ENCODE data around the gene SLC22A23.

SLC22A23 gene

DNA sequence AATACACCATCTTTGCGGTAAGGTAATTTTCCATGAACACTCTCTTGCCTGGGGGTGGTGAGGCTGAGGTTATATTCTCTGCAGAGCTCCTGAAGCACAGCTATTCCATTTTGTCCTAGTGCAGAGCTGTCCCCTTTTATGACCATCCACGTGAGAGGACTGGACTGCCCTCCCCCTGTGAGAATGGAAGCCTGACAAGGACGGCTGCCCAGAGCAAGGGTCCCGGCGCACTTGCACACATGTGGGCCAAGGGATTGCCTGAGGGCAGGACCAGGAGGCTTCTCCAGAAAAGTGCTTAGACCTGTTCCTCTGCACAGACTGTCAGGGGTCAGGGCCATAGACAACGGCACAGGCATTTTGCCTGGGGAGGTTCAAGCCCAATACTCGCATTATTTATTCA, 48.2 kb downstream of the SLC22A23 start:
- DNase-seq: no peak

DNA sequence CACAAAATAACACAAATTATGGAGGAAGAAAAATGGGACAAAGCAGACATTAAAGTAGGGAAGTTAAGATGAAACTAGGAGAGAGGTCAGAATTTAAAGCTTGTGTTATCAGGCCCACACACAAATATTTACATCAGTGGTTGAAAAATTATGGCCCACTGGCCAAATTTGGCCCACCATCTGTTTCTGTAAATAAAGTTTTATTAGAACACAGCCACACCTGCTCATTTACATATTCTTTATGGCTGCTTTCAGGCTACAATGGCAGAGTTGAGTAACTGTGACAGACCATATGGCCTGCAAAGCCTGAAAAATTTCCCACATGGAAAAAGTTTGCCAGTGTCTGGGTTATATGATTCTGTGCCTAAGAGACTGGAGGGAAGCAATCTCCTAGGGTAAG, 49.0 kb downstream of the SLC22A23 start:
- intact Hi-C loops (cut with DNase I): loop anchor here (5.0 kb wide), 1 partner anchor 324 kb away; no protein-coding TSS in a partner anchor

More for the DNA sequence above, 48.2 kb downstream of the SLC22A23 start:
- intact Hi-C loops (cut with DNase I): loop anchor here (5.0 kb wide), 1 partner anchor 324 kb away; no protein-coding TSS in a partner anchor

DNA sequence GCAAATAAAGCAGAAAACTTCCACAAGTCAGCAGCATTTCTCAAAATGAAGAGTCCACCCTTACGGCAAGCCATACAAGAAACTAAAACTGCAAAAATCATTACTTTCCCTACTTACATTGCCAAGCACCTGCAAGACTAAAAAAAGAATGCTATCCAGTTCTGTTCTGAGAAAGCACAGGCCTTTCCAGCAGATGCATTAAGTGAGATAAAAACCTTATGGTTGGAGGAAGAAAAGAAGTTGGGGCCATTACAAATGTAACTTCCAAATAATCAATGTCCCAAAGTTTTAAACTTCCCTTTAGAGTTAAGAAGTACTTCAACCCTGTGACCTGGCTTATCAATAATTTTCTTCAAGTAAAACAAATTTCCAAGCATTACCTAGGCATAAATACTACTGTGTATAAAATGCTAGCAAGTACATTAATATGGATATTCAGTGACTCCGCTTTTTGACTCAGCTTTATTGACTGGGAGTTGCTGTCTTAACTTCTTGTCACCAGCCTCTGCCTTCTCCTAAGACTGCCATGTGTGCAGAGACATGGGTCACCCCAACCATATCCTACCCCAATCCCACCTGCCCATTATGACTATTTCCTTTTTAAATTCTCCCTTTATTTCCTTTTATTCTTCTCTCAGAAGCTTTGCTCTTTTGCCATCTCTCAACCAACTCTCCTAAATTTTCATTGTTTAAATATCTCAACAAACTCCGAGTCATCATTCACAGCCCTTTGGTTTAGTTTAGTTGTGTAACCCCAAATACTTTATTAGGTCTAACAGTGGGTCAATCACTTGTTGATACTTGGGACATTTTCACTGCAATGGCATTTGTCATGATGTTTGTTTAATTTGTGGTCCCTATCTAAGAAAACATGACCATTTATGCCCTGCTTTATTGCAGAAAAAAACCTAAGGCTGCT, 49.7 kb downstream of the SLC22A23 start:
- intact Hi-C loops (cut with DNase I): loop anchor here (5.0 kb wide), 1 partner anchor 325 kb away; no protein-coding TSS in a partner anchor
- no peak for DNase-seq

More for the DNA sequence above, 49.0 kb downstream of the SLC22A23 start:
- no peak for DNase-seq

DNA sequence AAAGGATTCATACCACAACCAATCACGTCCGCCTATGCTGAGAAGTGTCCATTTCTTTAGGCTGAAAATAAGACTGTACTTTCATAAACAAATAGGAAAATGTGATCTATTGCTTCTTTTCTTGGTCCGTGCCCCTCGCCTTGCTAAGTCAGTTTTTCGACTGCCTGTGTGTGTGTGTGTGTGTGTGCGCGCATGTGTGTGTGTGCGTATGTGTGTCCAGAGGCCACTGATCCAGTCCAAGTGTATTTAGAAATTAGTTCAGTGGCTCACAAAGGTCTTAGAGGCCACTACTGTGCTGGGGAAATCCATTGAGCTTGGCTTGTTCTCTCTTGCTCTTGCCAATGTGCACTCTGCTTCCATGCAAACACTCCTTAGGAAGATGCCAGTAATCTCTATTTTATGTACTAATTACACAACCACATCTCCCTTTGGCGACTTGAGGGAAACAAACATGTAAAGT, 50.5 kb downstream of the SLC22A23 start:
- no peak for DNase-seq

DNA sequence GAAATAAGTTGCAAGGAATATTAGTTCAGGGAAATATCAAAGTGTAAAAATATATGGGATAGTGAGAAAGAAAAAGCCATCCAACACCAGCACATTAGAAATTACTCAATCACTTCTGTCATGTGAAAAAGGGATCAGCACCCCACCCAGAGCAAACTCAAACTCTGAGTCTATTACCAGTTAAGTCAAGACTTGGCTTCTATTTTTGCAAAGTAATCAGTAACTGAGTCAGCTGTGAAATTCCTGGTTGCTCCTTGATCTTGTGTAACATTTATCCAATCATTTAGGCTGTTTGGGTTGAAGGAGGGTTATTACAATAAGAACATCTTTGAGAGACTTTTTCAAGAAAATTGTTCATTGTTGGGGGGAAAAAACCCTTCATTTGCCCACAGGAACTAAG, 51.2 kb downstream of the SLC22A23 start:
- intact Hi-C loops (cut with DNase I): loop anchor here (5.0 kb wide), 1 partner anchor 327 kb away; no protein-coding TSS in a partner anchor
- no peak for DNase-seq

More for the DNA sequence above, 50.5 kb downstream of the SLC22A23 start:
- intact Hi-C loops (cut with DNase I): loop anchor here (5.0 kb wide), 1 partner anchor 326 kb away; no protein-coding TSS in a partner anchor

DNA sequence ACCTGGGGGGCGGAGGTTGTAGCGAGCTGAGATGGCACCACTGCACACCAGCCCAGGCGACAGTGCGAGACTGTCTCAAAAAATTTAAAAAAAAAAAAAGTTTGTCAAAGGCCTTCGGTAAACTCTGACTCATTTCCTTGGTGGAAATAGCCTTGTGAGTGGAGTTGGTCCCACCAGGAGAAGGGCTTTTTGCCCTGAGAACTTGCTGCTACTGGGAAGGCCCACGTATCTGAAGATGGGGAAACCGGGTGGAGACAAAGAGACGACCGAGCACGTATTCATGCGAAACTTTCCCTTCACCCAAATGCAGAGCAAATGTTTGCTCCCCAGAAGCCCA, 51.7 kb downstream of the SLC22A23 start:
- no peak for DNase-seq
- intact Hi-C loops (cut with DNase I): loop anchor here (5.0 kb wide), 1 partner anchor 327 kb away; no protein-coding TSS in a partner anchor

DNA sequence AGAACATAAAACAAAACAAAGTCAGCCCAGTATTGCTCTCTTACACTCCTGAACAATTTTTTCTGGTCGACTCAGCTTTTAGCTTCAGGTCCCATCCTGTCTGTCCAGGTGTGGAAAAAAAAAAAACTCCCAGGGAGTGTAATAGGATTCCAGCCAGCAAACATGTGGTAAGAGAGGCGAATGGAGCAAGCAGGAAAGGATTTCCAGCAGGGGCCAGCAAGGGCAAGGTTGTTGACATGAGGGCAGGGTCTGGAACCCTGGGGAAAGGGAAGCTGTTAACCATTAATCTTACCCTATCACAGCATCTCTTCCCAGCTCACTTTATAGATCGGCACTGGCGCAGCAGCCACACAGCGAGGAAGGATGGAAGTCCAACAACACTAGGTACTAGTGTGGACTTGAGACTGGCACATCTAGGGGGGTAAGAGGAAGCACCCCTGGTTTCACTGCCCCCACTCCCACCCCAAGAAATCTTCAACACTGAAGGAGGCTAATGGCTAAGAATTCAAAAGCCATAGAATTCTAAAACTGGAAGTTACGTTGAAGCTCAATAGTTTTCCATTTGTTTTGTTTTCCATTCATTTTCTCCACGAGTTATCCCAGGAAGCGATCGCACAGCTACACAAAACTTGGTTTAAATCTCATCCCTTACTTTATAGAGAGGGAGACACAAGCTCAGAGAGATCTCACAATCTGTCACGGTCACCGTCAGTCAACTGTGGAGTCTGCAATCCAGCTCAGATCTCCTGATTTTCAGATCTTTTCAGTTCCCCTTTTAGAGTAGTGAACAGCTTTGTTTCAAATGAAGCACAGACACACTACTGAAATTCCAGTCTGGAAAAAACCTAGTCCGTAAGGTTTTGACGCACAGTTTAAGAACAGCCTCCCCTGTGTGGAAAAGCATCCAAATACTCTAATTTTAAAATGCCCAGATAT, 53.3 kb downstream of the SLC22A23 start:
- intact Hi-C loops (cut with DNase I): no loop called here
- no peak for DNase-seq

DNA sequence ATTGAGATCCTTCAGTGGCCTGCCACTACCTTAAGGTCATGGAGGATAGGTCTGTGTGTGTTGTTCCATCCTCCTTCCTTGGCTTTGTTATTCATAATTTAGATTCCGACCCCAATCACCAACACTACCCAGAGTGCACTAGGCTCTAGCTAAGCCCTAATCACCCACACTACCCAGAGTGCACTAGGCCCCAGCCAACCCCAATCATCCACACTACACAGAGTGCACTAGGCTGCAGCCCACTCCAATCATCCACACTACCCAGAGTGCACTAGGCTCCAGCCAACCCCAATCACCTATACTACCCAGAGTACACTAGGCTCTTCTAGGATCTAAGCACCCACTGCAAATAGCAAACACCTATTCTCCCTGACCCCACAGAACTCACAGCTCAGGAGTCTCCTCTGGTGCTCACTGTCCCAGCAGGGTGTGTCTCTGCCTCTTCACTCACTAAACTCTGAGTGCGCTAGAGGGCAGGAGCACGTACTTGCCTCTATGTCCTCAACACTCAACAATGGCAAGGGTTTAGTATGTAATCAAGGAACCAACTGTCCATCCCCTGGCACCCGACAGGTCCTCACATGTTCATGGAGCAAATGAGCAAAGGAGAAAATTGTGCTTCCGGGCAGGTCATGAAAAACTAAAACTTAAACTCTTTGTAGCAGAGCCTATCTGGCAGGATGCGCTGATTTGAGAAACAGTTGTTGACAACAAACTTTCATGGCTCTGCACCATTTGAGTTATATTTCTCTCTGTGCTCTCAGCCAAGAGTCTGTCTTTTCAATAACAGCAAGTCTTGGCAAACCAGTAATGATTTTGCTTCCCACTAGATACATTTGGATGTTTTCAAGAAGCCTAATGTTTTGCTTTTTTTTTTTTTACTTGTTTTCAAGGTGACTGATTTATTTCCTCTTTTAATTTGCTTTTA, 54.3 kb downstream of the SLC22A23 start:
- intact Hi-C loops (cut with DNase I): no loop called here

DNA sequence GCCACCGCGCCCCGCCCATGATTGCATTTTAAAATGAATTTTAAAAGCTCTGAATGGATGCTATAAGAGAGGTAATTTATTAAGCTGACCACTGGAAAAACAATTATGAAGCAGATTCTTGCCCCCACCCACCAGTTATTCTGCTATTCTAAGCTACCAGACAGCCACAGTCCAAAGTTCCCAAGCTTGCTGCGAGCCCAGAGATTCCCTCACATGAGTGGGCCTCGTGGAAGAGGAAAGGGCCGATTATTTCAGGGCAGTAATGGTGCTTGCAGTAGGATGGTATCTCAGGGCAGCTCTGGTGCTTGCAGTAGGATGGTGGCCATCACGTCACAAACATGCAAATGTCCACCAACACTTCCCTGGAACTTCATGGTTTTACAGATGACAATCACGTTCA, 56.7 kb downstream of the SLC22A23 start:
- no peak for DNase-seq

More for the DNA sequence above, 54.3 kb downstream of the SLC22A23 start:
- no peak for DNase-seq

DNA sequence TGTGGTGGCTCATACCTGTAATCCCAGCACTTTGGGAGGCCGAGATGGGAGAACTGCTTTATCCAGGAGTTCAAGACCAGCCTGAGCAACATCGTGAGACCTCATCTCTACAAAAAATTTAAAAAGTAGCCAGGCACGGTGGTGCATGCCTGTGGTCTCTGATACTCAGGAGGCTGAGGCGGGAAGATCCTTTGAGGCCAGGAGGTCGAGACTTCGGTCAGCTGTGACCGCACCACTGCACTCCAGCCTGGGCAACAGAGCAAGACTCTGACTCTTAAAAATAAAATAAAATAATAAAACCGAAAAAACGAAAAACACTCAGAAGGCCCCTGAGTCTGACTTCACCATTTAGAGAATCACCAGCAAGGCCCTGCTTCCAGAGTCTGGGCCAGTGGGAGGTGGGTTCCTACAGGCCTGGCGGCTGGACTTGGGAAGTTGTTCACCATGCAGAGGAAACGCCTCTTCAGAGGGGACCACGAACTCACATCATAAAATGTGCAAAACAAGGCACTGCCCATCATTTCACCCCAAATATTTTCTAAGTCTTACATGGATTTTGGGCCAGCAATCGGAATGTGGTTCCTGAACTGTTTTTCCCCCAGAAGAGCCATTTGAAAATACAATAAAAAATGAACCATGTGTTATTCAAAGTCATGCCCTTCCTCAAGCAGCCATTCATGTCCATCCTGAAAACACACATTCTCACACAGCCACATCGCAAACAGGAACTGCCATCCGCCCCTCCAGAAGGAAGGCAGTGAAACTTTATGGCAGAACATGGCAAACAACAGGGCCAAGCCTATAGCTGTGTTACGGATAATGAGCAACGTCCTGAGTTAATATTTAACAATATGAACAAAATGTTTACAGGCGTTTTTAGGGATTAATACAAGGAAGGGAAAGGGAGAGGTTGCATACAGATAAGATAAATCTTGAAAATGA, 57.8 kb downstream of the SLC22A23 start:
- no peak for DNase-seq
- intact Hi-C loops (cut with DNase I): no loop called here

More for the DNA sequence above, 56.7 kb downstream of the SLC22A23 start:
- intact Hi-C loops (cut with DNase I): no loop called here

DNA sequence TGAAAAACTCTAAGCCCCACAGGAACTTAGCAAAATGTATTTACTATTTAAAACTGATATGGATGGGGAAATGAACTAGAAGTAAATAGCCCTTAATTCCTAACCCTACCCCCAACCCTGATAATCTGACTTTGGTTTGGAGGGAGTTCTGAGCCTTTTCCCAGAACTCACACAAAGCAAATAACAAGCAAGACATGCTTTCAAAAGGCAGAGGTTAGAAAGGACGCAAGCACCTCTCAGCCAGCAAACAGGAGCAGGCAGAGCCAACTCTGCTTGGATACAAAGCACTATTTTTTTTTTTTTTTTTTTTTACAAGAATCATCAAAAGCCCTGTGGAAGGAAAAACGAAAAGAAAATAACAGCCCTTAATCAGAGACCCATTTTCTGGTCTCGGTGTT, 58.7 kb downstream of the SLC22A23 start:
- no peak for DNase-seq
- intact Hi-C loops (cut with DNase I): no loop called here

DNA sequence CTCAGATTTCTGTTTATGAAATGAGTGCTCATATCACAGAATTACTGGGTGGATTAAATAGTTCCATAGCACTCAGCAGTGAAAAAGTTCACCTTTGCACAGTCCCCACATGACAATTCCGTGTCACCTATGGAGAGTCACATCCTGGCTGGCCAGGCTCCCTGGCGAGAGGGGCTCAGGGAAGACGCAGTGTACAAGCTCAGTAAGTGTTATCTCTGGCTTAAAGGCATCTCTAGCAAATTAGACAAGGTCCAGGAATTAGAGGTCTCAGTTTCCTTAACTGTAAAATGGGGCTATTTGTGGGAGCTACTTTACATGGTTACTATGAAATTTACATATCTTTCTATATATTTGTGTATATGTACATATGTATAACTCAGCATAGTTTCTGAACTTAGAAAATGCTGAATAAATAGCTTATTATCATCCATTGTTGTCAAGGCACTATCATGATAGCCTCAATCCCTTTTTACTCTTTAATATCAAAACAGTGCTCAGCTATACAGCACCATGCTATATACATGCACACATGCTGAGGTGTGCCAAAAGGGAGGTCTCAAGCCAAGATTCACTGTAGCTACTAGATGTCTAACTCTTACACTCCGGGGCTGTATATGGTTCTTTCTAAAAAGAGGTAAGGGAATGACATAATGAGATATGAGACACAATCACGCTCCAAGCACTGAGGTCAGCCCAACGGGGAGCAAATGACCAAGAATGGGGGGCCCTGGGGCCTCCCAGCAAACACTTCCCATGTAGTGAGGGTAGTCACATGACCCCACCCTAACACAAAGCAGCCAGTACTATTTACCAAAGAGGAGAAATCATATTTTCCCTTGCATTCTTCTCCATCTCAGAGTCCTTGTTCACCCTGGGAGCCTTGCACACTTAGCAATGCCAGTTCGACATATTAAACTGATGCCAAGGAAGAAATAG, 59.4 kb downstream of the SLC22A23 start:
- no peak for DNase-seq
- intact Hi-C loops (cut with DNase I): no loop called here

DNA sequence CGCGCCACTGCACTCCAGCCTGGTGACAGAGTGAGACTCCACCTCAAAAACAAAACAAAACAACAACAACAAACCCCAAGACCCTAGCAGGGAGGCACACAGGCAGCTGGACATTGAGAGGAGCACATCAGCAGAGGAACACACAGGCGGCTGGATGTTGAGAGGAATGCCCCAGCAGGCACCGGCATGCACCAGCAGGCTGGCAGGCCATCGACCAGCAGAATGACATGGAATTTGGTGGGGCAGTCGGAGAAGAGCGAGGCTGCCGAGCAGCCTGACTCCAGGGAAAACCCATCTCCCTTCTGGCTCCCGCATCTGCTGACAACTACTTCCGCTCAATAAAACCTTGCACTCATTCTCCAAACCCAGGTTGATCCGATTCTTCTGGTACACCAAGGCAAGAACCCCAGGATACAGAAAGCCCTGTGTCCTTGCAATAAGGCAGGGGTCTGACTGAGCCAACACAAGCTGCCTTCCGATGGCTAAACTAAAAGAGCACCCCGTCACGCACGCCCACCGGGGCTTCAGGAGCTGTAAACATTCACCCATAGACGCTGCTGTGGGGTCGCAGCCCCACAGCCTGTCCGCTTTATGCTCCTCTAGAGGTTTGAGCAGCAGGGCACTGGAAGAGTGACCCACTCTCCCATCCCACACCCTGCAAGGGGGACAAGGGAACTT, 60.2 kb downstream of the SLC22A23 start:
- DNase-seq: peak in 2 of 10 donors; percentile 45 to 86
- intact Hi-C loops (cut with DNase I): no loop called here

DNA sequence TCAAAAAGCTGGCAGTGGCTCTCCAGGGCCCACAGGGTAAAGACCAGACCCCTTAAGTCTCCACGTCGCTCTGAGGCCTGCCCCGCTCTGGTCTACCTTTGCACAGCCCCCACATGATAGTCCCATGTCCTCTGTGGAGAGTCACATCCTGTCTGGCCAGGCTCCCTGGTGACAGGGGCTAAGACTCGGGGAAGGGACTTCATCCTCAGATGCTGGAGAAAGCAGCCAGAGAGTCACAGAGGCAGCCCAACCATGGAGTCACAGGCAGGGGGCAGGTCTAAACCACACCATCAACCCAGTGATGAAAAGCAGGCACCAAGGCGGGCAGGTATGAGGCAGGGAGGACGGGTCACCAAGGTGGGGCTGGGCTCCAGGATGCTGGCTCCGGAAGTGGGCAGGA, 62.2 kb downstream of the SLC22A23 start:
- intact Hi-C loops (cut with DNase I): loop anchor here (5.0 kb wide), 1 partner anchor 58 kb away; no protein-coding TSS in a partner anchor
- DNase-seq: peak in 1 of 10 donors; percentile 71

DNA sequence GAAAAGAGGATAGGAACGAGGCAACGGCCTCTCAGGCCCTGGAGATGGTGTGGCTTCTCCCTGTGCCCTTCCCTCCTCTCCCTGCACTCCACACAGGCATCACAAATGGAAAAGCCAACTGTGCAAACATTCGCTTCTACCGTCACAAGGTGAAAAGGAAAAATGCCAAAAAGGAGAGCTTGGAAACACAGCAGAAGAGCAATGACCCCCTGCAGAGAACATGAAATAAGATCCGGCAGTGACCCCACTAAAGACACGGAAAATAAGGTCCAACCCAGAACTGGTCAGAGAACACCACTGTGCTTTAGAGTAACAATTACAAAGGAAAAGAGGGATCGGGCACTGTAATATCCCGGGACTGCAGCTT, 63.0 kb downstream of the SLC22A23 start:
- no peak for DNase-seq
- intact Hi-C loops (cut with DNase I): loop anchor here (5.0 kb wide), 1 partner anchor 58 kb away; no protein-coding TSS in a partner anchor

Data from posterior cingulate gyrus (tissue), 11 donors.